HEK293 (cell line): ENCODE results near the gene PSAPL1.

Experiments used
- CTCF ChIA-PET: fragments of 350-600 bp; formaldehyde crosslinking; extraction: SDS; loops from one replicate; lab custom pipeline; 2021; ENCODE audit warnings: antibody characterized with exemption; lab: Yijun Ruan, JAX
- POLR2A ChIA-PET: fragments of 300-600 bp; formaldehyde crosslinking; extraction: SDS; loops from one replicate; lab custom pipeline; 2020; ENCODE audit warnings: antibody characterized with exemption, inconsistent platforms; lab: Yijun Ruan, JAX
- H3K27ac ChIP-seq: fragments of 200-500 bp; sonication (Bioruptor generic); 2 replicates; pipeline ENCODE4 v1.5.1; 2014; ENCODE audit warnings: low read depth, low read length, control low read depth, inconsistent platforms; ENCODE audit errors: extremely low read depth
- H3K36me3 ChIP-seq, 2 experiments: fragments of 200-500 bp in 1 of 2; sonication (Bioruptor generic) in 1 of 2; 1 replicate in 1 of 2; 2 replicates in 1 of 2; pipeline ENCODE4 v1.5.1; 2014 to 2017; ENCODE audit warnings: inconsistent platforms in 2 of 2, low read length in 2 of 2; ENCODE audit not compliant: control insufficient read depth in 2 of 2, insufficient read depth in 1 of 2
- H3K4me1 ChIP-seq: fragments of 200-500 bp; sonication (Bioruptor generic); 2 replicates; pipeline ENCODE4 v1.5.1; 2014; ENCODE audit warnings: mild to moderate bottlenecking, low read length, inconsistent platforms; ENCODE audit not compliant: control insufficient read depth, insufficient read depth
- H3K4me3 ChIP-seq: 2 replicates; pipeline ENCODE4 v1.5.1; 2011; ENCODE audit warnings: low read depth, mild to moderate bottlenecking, control low read depth, low read length, moderate library complexity
- H3K9me3 ChIP-seq: fragments of 200-500 bp; sonication (Bioruptor generic); 2 replicates; pipeline ENCODE4 v1.5.1; 2014; ENCODE audit warnings: low read depth, low read length, inconsistent platforms; ENCODE audit not compliant: control insufficient read depth, insufficient read depth
- MEIS1 ChIP-seq: sonication (generic); formaldehyde crosslinking; IDR thresholded peaks from 2 replicates; pipeline ENCODE4 v1.8.1; 2022; ENCODE audit warnings: missing genetic modification reagents, mild to moderate bottlenecking, borderline replicate concordance
- TRIM28 ChIP-seq: IDR thresholded peaks from 2 replicates; pipeline ENCODE4 v1.6.1; 2011; ENCODE audit warnings: low read length, control low read depth, borderline replicate concordance
- YY1 ChIP-seq: fragments of 450-650 bp; formaldehyde crosslinking; IDR thresholded peaks from 2 replicates; pipeline ENCODE4 v1.5.1; 2018; ENCODE audit warnings: missing biosample characterization, missing genetic modification characterization
- ZNF112 ChIP-seq: fragments of 450-650 bp; formaldehyde crosslinking; IDR thresholded peaks from 2 replicates; pipeline ENCODE4 v1.5.0; 2017; ENCODE audit warnings: missing biosample characterization, missing genetic modification characterization
- ZNF157 ChIP-seq: fragments of 450-650 bp; formaldehyde crosslinking; IDR thresholded peaks from 2 replicates; pipeline ENCODE4 v1.5.1; 2016; ENCODE audit warnings: missing biosample characterization, missing genetic modification characterization
- ZNF2 ChIP-seq: fragments of 450-650 bp; formaldehyde crosslinking; IDR thresholded peaks from 2 replicates; pipeline ENCODE4 v1.5.1; 2016; ENCODE audit warnings: missing biosample characterization, missing genetic modification characterization
- ZNF24 ChIP-seq: fragments of 450-650 bp; formaldehyde crosslinking; IDR thresholded peaks from 2 replicates; pipeline ENCODE4 v1.5.1; 2016; ENCODE audit warnings: missing biosample characterization, missing genetic modification characterization
- ZNF654 ChIP-seq: fragments of 450-650 bp; formaldehyde crosslinking; IDR thresholded peaks from 2 replicates; pipeline ENCODE4 v1.5.1; 2016; ENCODE audit warnings: low read depth, missing biosample characterization, missing genetic modification characterization
- ZNF76 ChIP-seq: fragments of 450-650 bp; formaldehyde crosslinking; IDR thresholded peaks from 2 replicates; pipeline ENCODE4; 2016; ENCODE audit warnings: low read depth, missing biosample characterization, missing genetic modification characterization, borderline replicate concordance
- TF ChIP-seq, protein P1 (sequence below): fragments of 450-650 bp; formaldehyde crosslinking; IDR thresholded peaks from 2 replicates; pipeline ENCODE4 v1.5.1; 2017; ENCODE audit warnings: missing biosample characterization, missing genetic modification characterization
- TF ChIP-seq, protein P2 (sequence below): fragments of 450-650 bp; formaldehyde crosslinking; IDR thresholded peaks from 2 replicates; pipeline ENCODE4 v1.5.1; 2016; ENCODE audit warnings: missing biosample characterization, missing genetic modification characterization
- TF ChIP-seq, protein P3 (sequence below): fragments of 450-650 bp; formaldehyde crosslinking; IDR thresholded peaks from 2 replicates; pipeline ENCODE4 v1.5.1; 2016; ENCODE audit warnings: missing biosample characterization, missing genetic modification characterization
- TF ChIP-seq, protein P4 (sequence below): fragments of 450-650 bp; formaldehyde crosslinking; IDR thresholded peaks from 2 replicates; pipeline ENCODE4 v1.5.1; 2017; ENCODE audit warnings: missing biosample characterization, missing genetic modification characterization
- TF ChIP-seq, protein P5 (sequence below): fragments of 450-650 bp; formaldehyde crosslinking; IDR thresholded peaks from 2 replicates; pipeline ENCODE4 v1.5.1; 2017; ENCODE audit warnings: missing biosample characterization, missing genetic modification characterization
- TF ChIP-seq, protein P6 (sequence below): fragments of 450-650 bp; formaldehyde crosslinking; optimal IDR thresholded peaks from 2 replicates; pipeline ENCODE3; 2016; ENCODE audit warnings: missing biosample characterization, mild to moderate bottlenecking, missing genetic modification characterization
- TF ChIP-seq, protein P7 (sequence below): IDR thresholded peaks from 2 replicates; pipeline ENCODE4 v1.6.1; 2011; ENCODE audit warnings: mild to moderate bottlenecking, low read depth, low read length, borderline replicate concordance
- TF ChIP-seq, protein P8 (sequence below): fragments of 450-650 bp; formaldehyde crosslinking; IDR thresholded peaks from 2 replicates; pipeline ENCODE4 v1.5.1; 2016; ENCODE audit warnings: missing biosample characterization, missing genetic modification characterization, low read depth

Gene PSAPL1

DNA sequence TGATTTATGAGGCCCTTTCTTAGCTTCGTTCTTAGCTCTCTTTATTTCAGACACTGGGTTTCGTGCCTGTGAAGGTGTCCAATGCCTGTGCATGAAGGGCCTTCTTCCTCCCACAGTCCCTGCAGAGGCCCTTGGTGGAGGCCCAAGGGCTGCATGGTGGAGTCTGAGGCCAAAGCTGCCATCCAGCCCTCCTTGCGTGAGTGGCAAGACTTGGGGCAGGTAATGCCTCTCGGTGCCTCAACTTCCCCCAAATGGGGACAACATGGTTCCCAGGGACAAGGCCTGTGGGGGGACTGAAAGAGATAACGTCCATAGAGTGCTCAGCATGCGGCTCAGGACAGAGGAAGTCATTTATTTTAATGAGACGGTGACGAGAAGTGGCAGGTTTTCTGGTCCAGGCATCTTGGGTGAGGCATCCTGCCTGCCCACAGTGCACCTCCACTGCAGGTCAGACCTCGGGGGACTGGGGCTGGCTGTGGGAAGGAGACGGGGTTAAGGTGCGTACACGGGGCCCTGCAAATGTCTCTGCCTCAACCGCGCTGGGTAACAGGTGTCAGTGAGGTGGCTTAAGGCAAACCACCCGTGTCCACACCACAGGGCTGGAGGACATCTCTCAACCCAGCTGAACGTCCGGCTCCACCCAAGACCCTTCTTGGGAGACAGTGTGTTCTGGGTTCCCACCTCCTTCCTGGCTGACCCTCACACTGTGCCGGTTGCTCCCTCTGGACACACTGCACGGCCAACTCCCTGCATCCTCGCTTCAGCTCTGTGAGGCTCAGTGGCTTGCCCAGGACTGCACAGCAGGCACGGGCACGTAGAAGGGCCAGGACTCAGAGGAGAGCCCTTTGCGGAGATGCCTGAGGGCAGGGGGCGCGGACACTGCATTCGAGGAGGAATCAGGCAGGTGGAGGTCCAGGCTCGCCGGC is 50.5 kb downstream of the PSAPL1 start (continued):
- TF ChIP-seq, protein P1, sequence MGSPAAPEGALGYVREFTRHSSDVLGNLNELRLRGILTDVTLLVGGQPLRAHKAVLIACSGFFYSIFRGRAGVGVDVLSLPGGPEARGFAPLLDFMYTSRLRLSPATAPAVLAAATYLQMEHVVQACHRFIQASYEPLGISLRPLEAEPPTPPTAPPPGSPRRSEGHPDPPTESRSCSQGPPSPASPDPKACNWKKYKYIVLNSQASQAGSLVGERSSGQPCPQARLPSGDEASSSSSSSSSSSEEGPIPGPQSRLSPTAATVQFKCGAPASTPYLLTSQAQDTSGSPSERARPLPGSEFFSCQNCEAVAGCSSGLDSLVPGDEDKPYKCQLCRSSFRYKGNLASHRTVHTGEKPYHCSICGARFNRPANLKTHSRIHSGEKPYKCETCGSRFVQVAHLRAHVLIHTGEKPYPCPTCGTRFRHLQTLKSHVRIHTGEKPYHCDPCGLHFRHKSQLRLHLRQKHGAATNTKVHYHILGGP (tag by site-specific recombination) = no peak
- TF ChIP-seq YY1 (tag by site-specific recombination) = no peak
- no peak for TF ChIP-seq ZNF654 (tag by site-specific recombination)
- TF ChIP-seq ZNF2 (tag by site-specific recombination) = no peak
- TF ChIP-seq, protein P2, sequence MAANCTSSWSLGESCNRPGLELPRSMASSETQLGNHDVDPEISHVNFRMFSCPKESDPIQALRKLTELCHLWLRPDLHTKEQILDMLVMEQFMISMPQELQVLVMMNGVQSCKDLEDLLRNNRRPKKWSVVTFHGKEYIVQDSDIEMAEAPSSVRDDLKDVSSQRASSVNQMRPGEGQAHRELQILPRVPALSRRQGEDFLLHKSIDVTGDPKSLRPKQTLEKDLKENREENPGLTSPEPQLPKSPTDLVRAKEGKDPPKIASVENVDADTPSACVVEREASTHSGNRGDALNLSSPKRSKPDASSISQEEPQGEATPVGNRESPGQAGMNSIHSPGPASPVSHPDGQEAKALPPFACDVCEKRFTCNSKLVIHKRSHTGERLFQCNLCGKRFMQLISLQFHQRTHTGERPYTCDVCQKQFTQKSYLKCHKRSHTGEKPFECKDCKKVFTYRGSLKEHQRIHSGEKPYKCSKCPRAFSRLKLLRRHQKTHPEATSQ (tag by site-specific recombination) = no peak
- TF ChIP-seq, protein P3, sequence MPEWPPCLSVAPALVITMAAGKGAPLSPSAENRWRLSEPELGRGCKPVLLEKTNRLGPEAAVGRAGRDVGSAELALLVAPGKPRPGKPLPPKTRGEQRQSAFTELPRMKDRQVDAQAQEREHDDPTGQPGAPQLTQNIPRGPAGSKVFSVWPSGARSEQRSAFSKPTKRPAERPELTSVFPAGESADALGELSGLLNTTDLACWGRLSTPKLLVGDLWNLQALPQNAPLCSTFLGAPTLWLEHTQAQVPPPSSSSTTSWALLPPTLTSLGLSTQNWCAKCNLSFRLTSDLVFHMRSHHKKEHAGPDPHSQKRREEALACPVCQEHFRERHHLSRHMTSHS = no peak
- no peak for TF ChIP-seq ZNF24 (tag by site-specific recombination)
- TF ChIP-seq, protein P4, sequence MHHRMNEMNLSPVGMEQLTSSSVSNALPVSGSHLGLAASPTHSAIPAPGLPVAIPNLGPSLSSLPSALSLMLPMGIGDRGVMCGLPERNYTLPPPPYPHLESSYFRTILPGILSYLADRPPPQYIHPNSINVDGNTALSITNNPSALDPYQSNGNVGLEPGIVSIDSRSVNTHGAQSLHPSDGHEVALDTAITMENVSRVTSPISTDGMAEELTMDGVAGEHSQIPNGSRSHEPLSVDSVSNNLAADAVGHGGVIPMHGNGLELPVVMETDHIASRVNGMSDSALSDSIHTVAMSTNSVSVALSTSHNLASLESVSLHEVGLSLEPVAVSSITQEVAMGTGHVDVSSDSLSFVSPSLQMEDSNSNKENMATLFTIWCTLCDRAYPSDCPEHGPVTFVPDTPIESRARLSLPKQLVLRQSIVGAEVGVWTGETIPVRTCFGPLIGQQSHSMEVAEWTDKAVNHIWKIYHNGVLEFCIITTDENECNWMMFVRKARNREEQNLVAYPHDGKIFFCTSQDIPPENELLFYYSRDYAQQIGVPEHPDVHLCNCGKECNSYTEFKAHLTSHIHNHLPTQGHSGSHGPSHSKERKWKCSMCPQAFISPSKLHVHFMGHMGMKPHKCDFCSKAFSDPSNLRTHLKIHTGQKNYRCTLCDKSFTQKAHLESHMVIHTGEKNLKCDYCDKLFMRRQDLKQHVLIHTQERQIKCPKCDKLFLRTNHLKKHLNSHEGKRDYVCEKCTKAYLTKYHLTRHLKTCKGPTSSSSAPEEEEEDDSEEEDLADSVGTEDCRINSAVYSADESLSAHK (tag by site-specific recombination) = no peak

DNA sequence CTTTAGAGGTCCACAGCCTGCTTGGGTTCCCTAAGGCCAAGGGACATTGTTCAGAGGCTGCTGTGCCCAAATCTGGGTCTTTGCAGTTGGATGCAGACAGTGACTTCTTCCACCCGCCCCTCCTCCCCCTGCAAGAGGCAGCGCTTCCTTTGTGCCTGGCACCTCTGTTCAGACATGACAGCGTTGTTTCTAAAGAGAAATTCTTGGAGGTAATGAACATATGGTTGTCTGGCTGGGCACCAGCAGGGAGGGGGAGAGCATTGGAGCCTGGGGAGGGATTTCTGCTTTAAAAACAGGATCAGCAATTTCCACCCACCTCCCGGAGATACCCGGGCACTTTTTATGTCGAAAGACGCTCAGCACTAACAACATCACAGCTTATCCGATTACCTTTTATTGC is 51.5 kb downstream of the PSAPL1 start:
- H3K36me3 ChIP-seq = no peaks in the 10 kb centered on the region
- POLR2A ChIA-PET = no interaction called here
- CTCF ChIA-PET = interaction anchor here (0.9 kb wide), 1 partner anchor 191 kb away, joined by 3 read pairs; no protein-coding TSS in a partner anchor

More for the DNA sequence above, 51.5 kb downstream of the PSAPL1 start:
- H3K27ac ChIP-seq = no peak overlapping the region
- no peak overlapping the region for H3K4me3 ChIP-seq
- TF ChIP-seq ZNF76 (no peak), ZNF157 (tag by site-specific recombination) (no peak), ZNF112 (tag by site-specific recombination) (no peak), TRIM28 (no peak), MEIS1 (CRISPR knock-in tag) (no peak)
- TF ChIP-seq, protein P5, sequence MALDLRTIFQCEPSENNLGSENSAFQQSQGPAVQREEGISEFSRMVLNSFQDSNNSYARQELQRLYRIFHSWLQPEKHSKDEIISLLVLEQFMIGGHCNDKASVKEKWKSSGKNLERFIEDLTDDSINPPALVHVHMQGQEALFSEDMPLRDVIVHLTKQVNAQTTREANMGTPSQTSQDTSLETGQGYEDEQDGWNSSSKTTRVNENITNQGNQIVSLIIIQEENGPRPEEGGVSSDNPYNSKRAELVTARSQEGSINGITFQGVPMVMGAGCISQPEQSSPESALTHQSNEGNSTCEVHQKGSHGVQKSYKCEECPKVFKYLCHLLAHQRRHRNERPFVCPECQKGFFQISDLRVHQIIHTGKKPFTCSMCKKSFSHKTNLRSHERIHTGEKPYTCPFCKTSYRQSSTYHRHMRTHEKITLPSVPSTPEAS (tag by site-specific recombination) = no peak
- TF ChIP-seq, protein P6, sequence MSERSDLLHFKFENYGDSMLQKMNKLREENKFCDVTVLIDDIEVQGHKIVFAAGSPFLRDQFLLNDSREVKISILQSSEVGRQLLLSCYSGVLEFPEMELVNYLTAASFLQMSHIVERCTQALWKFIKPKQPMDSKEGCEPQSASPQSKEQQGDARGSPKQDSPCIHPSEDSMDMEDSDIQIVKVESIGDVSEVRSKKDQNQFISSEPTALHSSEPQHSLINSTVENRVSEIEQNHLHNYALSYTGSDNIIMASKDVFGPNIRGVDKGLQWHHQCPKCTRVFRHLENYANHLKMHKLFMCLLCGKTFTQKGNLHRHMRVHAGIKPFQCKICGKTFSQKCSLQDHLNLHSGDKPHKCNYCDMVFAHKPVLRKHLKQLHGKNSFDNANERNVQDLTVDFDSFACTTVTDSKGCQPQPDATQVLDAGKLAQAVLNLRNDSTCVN (tag by site-specific recombination) = no peak
- TF ChIP-seq, protein P7, sequence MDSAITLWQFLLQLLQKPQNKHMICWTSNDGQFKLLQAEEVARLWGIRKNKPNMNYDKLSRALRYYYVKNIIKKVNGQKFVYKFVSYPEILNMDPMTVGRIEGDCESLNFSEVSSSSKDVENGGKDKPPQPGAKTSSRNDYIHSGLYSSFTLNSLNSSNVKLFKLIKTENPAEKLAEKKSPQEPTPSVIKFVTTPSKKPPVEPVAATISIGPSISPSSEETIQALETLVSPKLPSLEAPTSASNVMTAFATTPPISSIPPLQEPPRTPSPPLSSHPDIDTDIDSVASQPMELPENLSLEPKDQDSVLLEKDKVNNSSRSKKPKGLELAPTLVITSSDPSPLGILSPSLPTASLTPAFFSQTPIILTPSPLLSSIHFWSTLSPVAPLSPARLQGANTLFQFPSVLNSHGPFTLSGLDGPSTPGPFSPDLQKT = no peak
- TF ChIP-seq, protein P8, sequence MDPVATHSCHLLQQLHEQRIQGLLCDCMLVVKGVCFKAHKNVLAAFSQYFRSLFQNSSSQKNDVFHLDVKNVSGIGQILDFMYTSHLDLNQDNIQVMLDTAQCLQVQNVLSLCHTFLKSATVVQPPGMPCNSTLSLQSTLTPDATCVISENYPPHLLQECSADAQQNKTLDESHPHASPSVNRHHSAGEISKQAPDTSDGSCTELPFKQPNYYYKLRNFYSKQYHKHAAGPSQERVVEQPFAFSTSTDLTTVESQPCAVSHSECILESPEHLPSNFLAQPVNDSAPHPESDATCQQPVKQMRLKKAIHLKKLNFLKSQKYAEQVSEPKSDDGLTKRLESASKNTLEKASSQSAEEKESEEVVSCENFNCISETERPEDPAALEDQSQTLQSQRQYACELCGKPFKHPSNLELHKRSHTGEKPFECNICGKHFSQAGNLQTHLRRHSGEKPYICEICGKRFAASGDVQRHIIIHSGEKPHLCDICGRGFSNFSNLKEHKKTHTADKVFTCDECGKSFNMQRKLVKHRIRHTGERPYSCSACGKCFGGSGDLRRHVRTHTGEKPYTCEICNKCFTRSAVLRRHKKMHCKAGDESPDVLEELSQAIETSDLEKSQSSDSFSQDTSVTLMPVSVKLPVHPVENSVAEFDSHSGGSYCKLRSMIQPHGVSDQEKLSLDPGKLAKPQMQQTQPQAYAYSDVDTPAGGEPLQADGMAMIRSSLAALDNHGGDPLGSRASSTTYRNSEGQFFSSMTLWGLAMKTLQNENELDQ (tag by site-specific recombination) = no peak
- no peaks in the 10 kb centered on the region for H3K4me1 ChIP-seq
- H3K9me3 ChIP-seq = no peaks in the 10 kb centered on the region
